GM10266 (cell line): ENCODE measurements around the gene INPP4A.
"Not testable (repeated sequence)": the region's sequence is repeated elsewhere in the genome, so short reads cannot be mapped to it uniquely, and the experiment has no call there.

Source experiments
- DNase-seq: peaks from one replicate; pipeline ENCODE4 v3.0.0; 2012; ENCODE audit errors: extremely low spot score
- CTCF ChIP-seq: IDR thresholded peaks from 2 replicates; pipeline ENCODE4 v1.5.1; 2012; ENCODE audit warnings: mild to moderate bottlenecking, low read depth; ENCODE audit not compliant: control insufficient read depth, insufficient read depth; ENCODE audit errors: missing control alignments

The INPP4A gene

DNA sequence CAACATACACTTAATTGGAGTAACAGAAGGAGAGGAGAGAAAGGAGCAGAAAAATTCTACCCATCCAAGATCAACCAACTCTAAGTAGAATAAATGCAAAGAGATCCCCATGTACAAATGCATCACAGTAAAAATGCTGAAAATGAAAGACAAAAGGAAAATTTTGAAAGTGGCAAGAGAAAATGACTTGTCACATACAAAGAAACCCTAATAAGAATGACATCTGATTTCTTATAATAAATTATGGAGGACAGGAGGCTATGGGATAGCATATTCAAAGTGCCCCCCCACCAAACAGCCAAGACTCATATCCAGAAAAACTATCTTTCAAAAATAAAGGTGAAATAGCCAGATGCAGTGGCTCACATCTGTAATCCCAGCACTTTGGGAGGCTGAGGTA lies 22.2 kb upstream of the INPP4A start:
- TF ChIP-seq CTCF: no peak

DNA sequence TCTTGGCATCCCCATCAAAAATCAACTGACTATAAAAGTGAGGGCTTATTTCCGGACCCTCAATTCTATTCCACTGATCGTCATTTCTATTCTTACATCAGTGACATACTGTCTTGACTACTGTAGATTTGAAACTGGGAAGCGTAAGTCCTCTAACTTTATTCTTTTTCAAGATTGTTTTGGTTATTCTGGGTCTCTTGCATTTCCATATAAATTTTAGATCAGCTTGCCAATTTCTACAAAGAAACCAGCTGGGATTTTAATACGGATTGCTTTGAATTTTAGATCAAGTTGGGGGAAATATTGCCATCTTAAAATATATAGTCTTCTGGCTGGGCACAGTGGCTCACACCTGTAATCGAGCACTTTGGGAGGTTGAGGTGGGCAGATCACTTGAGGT lies 17.9 kb upstream of the INPP4A start:
- no peak for DNase-seq
- no peak for TF ChIP-seq CTCF

More for the DNA sequence above, 22.2 kb upstream of the INPP4A start:
- no peak for DNase-seq

GRCh38 chr2:98432145-98432544 lies 12.5 kb upstream of the INPP4A start:
- no peak for TF ChIP-seq CTCF
- DNase-seq: no peak

- no peak for DNase-seq
- TF ChIP-seq CTCF: no peak
These were observed 11.2 kb upstream of the INPP4A start for GRCh38 chr2:98433363-98433964.

- no peak for DNase-seq
- TF ChIP-seq CTCF: no peak
These were observed 10.2 kb upstream of the INPP4A start for GRCh38 chr2:98434492-98434891.

GRCh38 chr2:98435670-98436069 lies 9.0 kb upstream of the INPP4A start:
- not testable (repeated sequence) for DNase-seq

DNA sequence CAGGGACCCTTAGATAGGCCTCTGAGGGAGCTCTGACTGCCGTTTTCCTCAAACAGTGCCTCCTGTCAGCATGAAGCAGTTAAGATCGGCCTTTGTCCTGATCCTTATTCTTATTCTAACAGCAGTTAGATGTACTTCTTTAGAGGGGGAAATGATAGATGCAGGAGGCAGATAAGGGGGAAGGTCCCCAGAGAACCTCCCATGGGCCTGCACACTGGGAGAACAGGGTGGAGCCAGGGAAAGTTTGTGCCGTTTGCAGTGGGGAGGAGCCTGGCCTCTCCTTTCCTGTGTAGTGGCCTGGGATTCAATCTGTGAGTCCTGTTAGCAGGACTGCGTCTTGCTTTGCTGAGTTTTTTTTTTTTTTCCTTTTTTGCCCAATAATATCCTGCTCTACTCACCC lies 7.9 kb upstream of the INPP4A start:
- DNase-seq: no peak
- TF ChIP-seq CTCF: no peak
